Posterior vena cava (tissue), 2 donors: ENCODE measurements around the gene HOXC12. TPM values are rescaled to one million over a fixed set of nuclear protein-coding genes. Genes with fewer than 3 reads are reported as not detected.

Experiments
- microRNA-seq, 2 donors: library from miRNA; unstranded; fragments of <30 nt; microRNA quantifications; one replicate each; pipeline ENCODE4 v1.2.0, GENCODE V29; 2020 to 2021; ENCODE audit warnings: borderline microRNAs expressed in 2 of 2
- total RNA-seq, 2 donors: library from RNA; stranded (reverse); fragmentation: NEBNext Ultra II Directional; extraction: Animal tissue kit (Norgen Biotek cat#: 25700); gene quantifications; one replicate each; pipeline ENCODE4 v1.2.1, GENCODE V29; 2021
- donor health status: DM: yes; HTN: yes; CAD: no.
- donor health status: DM: yes; HTN: yes; CAD: no.

Gene HOXC12
- total RNA-seq, 2 donors from 2014 or later: 1.1 TPM; not detected in 1

Small RNAs within 50 kb of the gene (microRNA-seq; reads per million reads assigned to microRNA genes)
- gene MIR196A2: 2,414 to 3,977 reads per million in 2 donors

Other genes with a start within 250 kb of the HOXC12 start
- 100 to 1,000 TPM; 124 to 131 TPM for gene CALCOCO1, start 227.5 kb upstream of the HOXC12 start, total RNA-seq
- gene CISTR, start 202.9 kb upstream of the HOXC12 start, total RNA-seq: not detected
- 1 to 10 TPM in 1 of 2 donors, under 1 TPM in 1; 0.23 to 1.1 TPM for gene HOXC13, start 16.1 kb upstream of the HOXC12 start, total RNA-seq
- gene HOXC11, start 18.2 kb downstream of the HOXC12 start, total RNA-seq: 1 to 10 TPM; 1.3 to 4.2 TPM
- 1 to 10 TPM; 2.0 to 4.8 TPM for gene HOTAIR, start 20.1 kb downstream of the HOXC12 start, total RNA-seq
- 10 to 100 TPM; 27.9 to 35.5 TPM for gene HOXC10, start 30.2 kb downstream of the HOXC12 start, total RNA-seq
- 10 to 100 TPM in 1 of 2 donors, 1 to 10 TPM in 1; 7.0 to 12.0 TPM for gene HOXC9, start 45.3 kb downstream of the HOXC12 start, total RNA-seq
- 10 to 100 TPM; 13.5 to 22.4 TPM for gene HOXC8, start 54.1 kb downstream of the HOXC12 start, total RNA-seq
- 10 to 100 TPM; 23.5 to 31.1 TPM for gene HOXC6, start 73.5 kb downstream of the HOXC12 start, total RNA-seq
- 1 to 10 TPM; 2.9 to 5.6 TPM for gene HOXC5, start 78.1 kb downstream of the HOXC12 start, total RNA-seq
- 10 to 100 TPM; 17.1 to 19.4 TPM for gene HOXC4, start 98.9 kb downstream of the HOXC12 start, total RNA-seq
- 10 to 100 TPM; 21.2 to 25.7 TPM for gene SMUG1, start 234.1 kb downstream of the HOXC12 start, total RNA-seq